ENCODE measurements around the gene NUP160.
"Not testable (repeated sequence)": the region's sequence is repeated elsewhere in the genome, so short reads cannot be mapped to it uniquely, and the experiment has no call there.

DNA sequence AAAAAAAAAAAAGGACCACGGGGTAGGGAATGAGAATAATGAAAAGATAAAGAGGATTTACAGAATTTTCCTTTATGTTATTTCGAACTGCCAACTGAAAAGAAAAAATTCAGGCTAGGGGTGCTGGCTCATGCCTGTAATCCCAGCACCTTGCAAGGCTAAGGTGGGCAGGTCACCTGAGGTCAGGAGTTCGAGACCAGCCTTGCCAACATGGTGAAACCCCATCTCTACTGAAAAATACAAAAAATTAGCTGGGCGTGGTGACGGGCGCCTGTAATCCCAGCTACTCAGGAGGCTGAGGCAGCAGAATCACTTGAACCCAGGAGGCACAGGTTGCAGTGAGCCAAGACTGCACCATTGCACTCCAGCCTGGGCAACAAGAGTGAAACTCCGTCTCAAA is 105.7 kb downstream of the NUP160 start:
- TF ChIP-seq CTCF (IDR thresholded peaks at IDR 0.05; ENCODE audit: low read depth, low read length); EZH2phosphoT487 (IDR thresholded peaks at IDR 0.05; ENCODE audit: low read depth): not testable (repeated sequence)
